ENCODE results near the gene SERPINH1.

SERPINH1 gene

DNA sequence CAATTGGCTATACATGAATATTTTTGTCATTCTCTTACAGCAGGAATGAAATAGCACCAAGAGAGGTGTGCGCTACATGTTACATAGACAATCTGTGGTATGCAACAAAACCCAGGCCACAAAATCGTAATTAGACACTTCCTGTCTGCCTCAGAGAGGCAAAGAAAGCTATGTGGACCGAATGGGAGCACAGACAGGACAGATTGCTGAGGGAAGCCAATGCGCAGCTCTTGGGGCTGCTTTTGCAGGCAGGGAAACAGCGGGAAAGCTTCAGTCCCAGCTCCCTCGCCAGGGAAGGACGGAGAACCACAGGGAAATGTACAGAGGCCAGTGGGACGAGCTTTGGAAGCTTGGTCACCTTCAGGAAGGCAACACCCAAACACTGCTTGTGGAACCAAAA, 40.9 kb downstream of the SERPINH1 start:
- DNase-seq: no peak

- no peak for DNase-seq
Measured at GRCh38 chr11:75603791-75604736, 42.0 kb downstream of the SERPINH1 start.

GRCh38 chr11:75606099-75606498, 44.0 kb downstream of the SERPINH1 start:
- no peak for DNase-seq

GRCh38 chr11:75611823-75612222, 49.8 kb downstream of the SERPINH1 start:
- no peak for DNase-seq

DNA sequence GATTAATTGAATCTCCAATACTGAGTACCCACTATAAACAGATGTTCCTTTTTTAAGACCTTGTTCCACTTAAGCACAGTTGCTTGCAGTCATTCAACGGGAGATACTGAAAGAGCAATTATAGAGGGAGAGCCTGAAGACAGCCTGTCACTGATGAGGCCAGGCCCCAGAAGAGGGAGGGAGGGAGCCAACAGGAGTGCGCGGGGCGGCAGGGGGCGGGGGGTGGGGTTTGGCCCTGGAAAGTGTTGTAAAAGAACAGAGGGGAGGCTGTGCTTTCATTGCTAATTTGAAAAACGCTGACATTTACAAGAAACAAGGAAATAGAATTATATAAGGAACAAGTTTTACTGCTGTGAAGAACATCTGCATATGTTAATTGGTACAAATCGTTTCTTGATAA, 53.7 kb downstream of the SERPINH1 start:
- DNase-seq: no peak

GRCh38 chr11:75616281-75616680, 54.2 kb downstream of the SERPINH1 start:
- no peak for DNase-seq
